ENCODE measurements around the gene RIPOR3. TPM values are rescaled to one million over a fixed set of nuclear protein-coding genes. Genes with fewer than 3 reads are reported as not detected.
A peak's percentile ranks its signal among the peaks of the same experiment; 100 is the strongest.
"Not testable (repeated sequence)": the region's sequence is repeated elsewhere in the genome, so short reads cannot be mapped to it uniquely, and the experiment has no call there.

The RIPOR3 gene
- total RNA-seq, 2 donors from 2014 or later, result not detected

GRCh38 chr20:50673466-50674137, 17.7 kb downstream of the RIPOR3 start:
- H3K4me3 Mint-ChIP-seq, result no peak overlapping the region
- DNase-seq (ENCODE audit: low spot score), result no peak
- no peaks in the 10 kb centered on the region for H3K4me1 Mint-ChIP-seq (ENCODE audit: low read depth in 2 of 2)
- H3K27me3 Mint-ChIP-seq, result no peaks in the 10 kb centered on the region
- no peak overlapping the region for H3K27ac Mint-ChIP-seq
- no peaks in the 10 kb centered on the region for H3K36me3 Mint-ChIP-seq
- ATAC-seq, result no peak
- H3K9me3 Mint-ChIP-seq, result no peaks in the 10 kb centered on the region

- no peak overlapping the region for H3K27ac Mint-ChIP-seq
- no peaks in the 10 kb centered on the region for H3K4me1 Mint-ChIP-seq (ENCODE audit: low read depth in 2 of 2)
- H3K27me3 Mint-ChIP-seq, result no peaks in the 10 kb centered on the region
- H3K9me3 Mint-ChIP-seq, result no peaks in the 10 kb centered on the region
- DNase-seq (ENCODE audit: low spot score), result no peak
- no peak for ATAC-seq
- no peaks in the 10 kb centered on the region for H3K36me3 Mint-ChIP-seq
- no peak overlapping the region for H3K4me3 Mint-ChIP-seq
These were observed 18.2 kb downstream of the RIPOR3 start for GRCh38 chr20:50673146-50673465.

GRCh38 chr20:50672400-50673145, 18.8 kb downstream of the RIPOR3 start:
- Mint-ChIP-seq H3K27me3 (no peaks in the 10 kb centered on the region), H3K27ac (no peak overlapping the region), H3K4me1 (ENCODE audit: low read depth in 2 of 2) (no peaks in the 10 kb centered on the region), H3K4me3 (no peak overlapping the region), H3K9me3 (no peaks in the 10 kb centered on the region), H3K36me3 (no peaks in the 10 kb centered on the region)
- no peak for DNase-seq (ENCODE audit: low spot score)
- ATAC-seq, result no peak

GRCh38 chr20:50671626-50672025, 19.7 kb downstream of the RIPOR3 start:
- ATAC-seq, result no peak
- Mint-ChIP-seq H3K36me3 (no peaks in the 10 kb centered on the region), H3K27me3 (no peaks in the 10 kb centered on the region), H3K9me3 (no peaks in the 10 kb centered on the region), H3K4me3 (no peak overlapping the region), H3K4me1 (ENCODE audit: low read depth in 2 of 2) (no peaks in the 10 kb centered on the region), H3K27ac (no peak overlapping the region)
- no peak for DNase-seq (ENCODE audit: low spot score)

GRCh38 chr20:50671010-50671409, 20.3 kb downstream of the RIPOR3 start:
- not testable (repeated sequence) for H3K27ac Mint-ChIP-seq; H3K27me3 Mint-ChIP-seq; H3K9me3 Mint-ChIP-seq; ATAC-seq; H3K4me3 Mint-ChIP-seq; H3K4me1 Mint-ChIP-seq (ENCODE audit: low read depth in 2 of 2); H3K36me3 Mint-ChIP-seq; DNase-seq (ENCODE audit: low spot score)

GRCh38 chr20:50670126-50670862, 21.0 kb downstream of the RIPOR3 start:
- Mint-ChIP-seq H3K4me1 (ENCODE audit: low read depth in 2 of 2) (no peaks in the 10 kb centered on the region), H3K27me3 (no peaks in the 10 kb centered on the region), H3K36me3 (no peaks in the 10 kb centered on the region), H3K9me3 (no peaks in the 10 kb centered on the region), H3K27ac (no peak overlapping the region), H3K4me3 (no peak overlapping the region)
- ATAC-seq, result no peak
- DNase-seq (ENCODE audit: low spot score), result no peak

GRCh38 chr20:50668798-50669197, 22.5 kb downstream of the RIPOR3 start:
- no peaks in the 10 kb centered on the region for H3K27me3 Mint-ChIP-seq

GRCh38 chr20:50668326-50668725, 23.0 kb downstream of the RIPOR3 start:
- Mint-ChIP-seq H3K27ac (no peak overlapping the region), H3K4me1 (ENCODE audit: low read depth in 2 of 2) (no peaks in the 10 kb centered on the region), H3K9me3 (no peaks in the 10 kb centered on the region), H3K36me3 (no peaks in the 10 kb centered on the region), H3K4me3 (no peak overlapping the region), H3K27me3 (no peaks in the 10 kb centered on the region)
- no peak for ATAC-seq
- no peak for DNase-seq (ENCODE audit: low spot score)

More at GRCh38 chr20:50668798-50669197, 22.5 kb downstream of the RIPOR3 start:
- Mint-ChIP-seq H3K4me3 (no peak overlapping the region), H3K9me3 (no peaks in the 10 kb centered on the region), H3K36me3 (no peaks in the 10 kb centered on the region), H3K4me1 (ENCODE audit: low read depth in 2 of 2) (no peaks in the 10 kb centered on the region), H3K27ac (no peak overlapping the region)
- ATAC-seq, result no peak
- DNase-seq (ENCODE audit: low spot score), result no peak

GRCh38 chr20:50666709-50667298, 24.5 kb downstream of the RIPOR3 start:
- Mint-ChIP-seq H3K4me1 (ENCODE audit: low read depth in 2 of 2) (no peaks in the 10 kb centered on the region), H3K27me3 (no peaks in the 10 kb centered on the region), H3K4me3 (no peak overlapping the region), H3K27ac (no peak overlapping the region), H3K9me3 (no peaks in the 10 kb centered on the region), H3K36me3 (no peaks in the 10 kb centered on the region)
- DNase-seq (ENCODE audit: low spot score) (no peak), ATAC-seq (no peak)

GRCh38 chr20:50664254-50664653, 27.1 kb downstream of the RIPOR3 start:
- ATAC-seq (no peak), DNase-seq (ENCODE audit: low spot score) (no peak)
- Mint-ChIP-seq H3K27ac (no peak overlapping the region), H3K27me3 (peaks cover 0 to 4% of the 10 kb centered on the region in 2 donors), H3K36me3 (no peaks in the 10 kb centered on the region), H3K4me1 (ENCODE audit: low read depth in 2 of 2) (no peaks in the 10 kb centered on the region), H3K9me3 (no peaks in the 10 kb centered on the region), H3K4me3 (no peak overlapping the region)

GRCh38 chr20:50663095-50663821, 28.1 kb downstream of the RIPOR3 start:
- no peaks in the 10 kb centered on the region for H3K36me3 Mint-ChIP-seq
- ATAC-seq (peak in 1 of 2 donors; percentile 6), DNase-seq (ENCODE audit: low spot score) (no peak)
- no peak overlapping the region for H3K27ac Mint-ChIP-seq
- H3K9me3 Mint-ChIP-seq, result no peaks in the 10 kb centered on the region
- H3K4me1 Mint-ChIP-seq (ENCODE audit: low read depth in 2 of 2), result no peaks in the 10 kb centered on the region
- no peak overlapping the region for H3K4me3 Mint-ChIP-seq
- H3K27me3 Mint-ChIP-seq, result peaks cover 0 to 4% of the 10 kb centered on the region in 2 donors

GRCh38 chr20:50659975-50660670, 31.2 kb downstream of the RIPOR3 start:
- H3K27me3 Mint-ChIP-seq, result peaks cover 0 to 4% of the 10 kb centered on the region in 2 donors
- DNase-seq (ENCODE audit: low spot score) (no peak), ATAC-seq (no peak)
- H3K36me3 Mint-ChIP-seq, result no peaks in the 10 kb centered on the region
- H3K4me1 Mint-ChIP-seq (ENCODE audit: low read depth in 2 of 2), result no peaks in the 10 kb centered on the region
- H3K9me3 Mint-ChIP-seq, result no peaks in the 10 kb centered on the region
- H3K4me3 Mint-ChIP-seq, result no peak overlapping the region
- no peak overlapping the region for H3K27ac Mint-ChIP-seq

- H3K36me3 Mint-ChIP-seq, result no peaks in the 10 kb centered on the region
- DNase-seq (ENCODE audit: low spot score) (no peak), ATAC-seq (no peak)
- no peak overlapping the region for H3K4me3 Mint-ChIP-seq
- H3K4me1 Mint-ChIP-seq (ENCODE audit: low read depth in 2 of 2), result no peaks in the 10 kb centered on the region
- H3K27me3 Mint-ChIP-seq, result peaks cover 0 to 5% of the 10 kb centered on the region in 2 donors
- H3K9me3 Mint-ChIP-seq, result no peaks in the 10 kb centered on the region
- no peak overlapping the region for H3K27ac Mint-ChIP-seq
These were observed 32.5 kb downstream of the RIPOR3 start for GRCh38 chr20:50658804-50659380.

Measured in natural killer cell treated with Interleukin-12 subunit alpha and Interleukin-12 subunit beta and Interleukin-15 and Interleukin-18, amount 100 ng/mL, for 72 hours (primary cell).